GM21390 (cell line): Measurements from ENCODE around the gene LMAN2.
"Not testable (repeated sequence)": the region's sequence is repeated elsewhere in the genome, so short reads cannot be mapped to it uniquely, and the experiment has no call there.

ENCODE experiments used
- ATAC-seq: cut with Tn5 transposase; IDR thresholded peaks from one replicate; pipeline ENCODE4 v1.9.1; 2021; ENCODE audit not compliant: unreplicated experiment

The LMAN2 gene

DNA sequence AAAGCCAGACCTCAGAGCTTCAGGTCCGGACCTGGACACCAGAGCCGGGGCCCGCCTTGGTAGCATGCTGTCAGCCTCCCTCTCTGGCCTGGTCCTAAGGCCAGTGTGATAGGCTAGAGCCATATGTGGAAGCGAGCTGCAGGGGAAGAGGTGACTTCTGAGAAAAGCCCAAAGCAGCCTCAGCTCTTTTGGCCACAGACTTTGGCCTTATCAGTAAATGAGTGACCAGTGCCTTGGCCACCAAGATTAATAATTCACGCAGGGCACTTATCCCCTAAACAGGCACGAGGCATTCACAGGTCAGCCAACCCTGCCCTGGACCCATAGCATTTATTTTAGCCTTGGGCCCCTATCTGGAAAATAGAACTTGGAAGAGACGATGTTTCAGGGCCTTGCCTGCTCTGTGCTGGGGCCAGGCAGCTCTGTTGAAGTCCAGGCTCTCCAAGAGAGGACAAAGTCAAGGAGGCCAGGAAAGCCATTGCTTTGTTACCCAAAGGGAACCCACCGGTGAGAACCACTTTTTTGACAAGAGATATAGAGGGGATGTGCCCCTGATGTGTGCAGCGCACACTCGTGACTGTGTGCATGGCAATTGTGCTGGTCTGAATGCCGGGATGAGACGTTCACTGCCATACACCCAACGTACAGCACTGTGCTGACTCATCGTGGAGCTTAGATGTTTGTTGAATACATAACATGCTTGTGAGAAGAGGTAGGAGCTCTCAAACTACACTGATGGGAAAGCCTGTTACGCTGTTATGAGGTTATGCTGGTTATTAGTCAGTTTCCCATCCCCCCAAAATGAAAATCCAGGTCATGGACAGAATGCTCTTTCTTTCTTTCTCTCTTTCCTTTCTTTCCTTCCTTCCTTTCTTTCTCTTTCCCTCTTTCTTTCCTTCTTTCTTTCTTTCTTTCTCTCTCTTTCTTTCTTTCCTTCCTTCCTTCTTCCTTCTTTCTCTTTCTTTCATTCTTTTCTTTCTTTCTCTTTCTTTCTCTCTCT, 27.7 kb upstream of the LMAN2 start:
- ATAC-seq = no peak

DNA sequence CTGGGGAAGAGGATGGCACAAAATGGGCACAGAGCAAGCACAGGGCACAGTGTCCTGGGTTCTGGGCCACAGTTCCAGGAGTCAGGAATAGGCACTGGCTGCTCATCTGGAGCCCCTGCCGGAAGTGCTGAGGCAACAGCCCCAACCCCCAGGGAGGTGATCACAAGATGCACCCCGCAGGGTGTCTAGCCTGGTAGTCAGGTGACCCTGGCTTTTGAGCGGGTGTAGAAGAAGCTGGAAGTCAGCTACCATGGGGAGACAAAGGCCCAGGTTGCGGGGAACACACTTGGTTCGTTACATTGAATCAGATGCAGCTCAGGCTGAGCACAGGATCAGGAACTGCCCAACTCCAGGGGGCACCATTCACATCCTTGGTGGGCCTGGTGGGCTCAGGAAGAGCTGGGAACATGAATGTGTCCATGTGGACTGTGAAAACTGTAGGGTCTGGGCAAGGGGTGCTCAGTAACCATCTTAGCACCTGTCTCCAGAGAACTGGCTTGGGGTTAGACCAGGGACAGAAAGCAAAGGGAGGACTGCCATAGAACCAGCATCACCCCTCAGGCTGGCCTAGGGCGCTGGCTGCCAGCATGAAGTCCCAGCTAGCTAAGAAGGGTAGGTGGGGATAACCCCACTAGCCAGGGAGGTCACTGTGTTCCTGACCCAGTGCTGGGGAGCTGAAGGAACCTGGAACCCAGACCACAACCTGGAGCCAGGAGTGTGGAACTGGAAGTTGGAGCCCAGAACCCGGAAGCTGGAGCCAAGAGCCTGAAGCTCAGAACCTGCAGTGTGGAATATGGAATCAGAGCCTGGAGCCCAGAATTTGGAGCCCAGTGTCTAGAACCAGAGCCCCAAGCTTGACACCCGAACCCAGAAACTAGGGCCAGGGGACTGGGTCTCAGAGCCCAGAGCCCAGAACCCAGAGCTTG, 26.6 kb upstream of the LMAN2 start:
- ATAC-seq = no peak

DNA sequence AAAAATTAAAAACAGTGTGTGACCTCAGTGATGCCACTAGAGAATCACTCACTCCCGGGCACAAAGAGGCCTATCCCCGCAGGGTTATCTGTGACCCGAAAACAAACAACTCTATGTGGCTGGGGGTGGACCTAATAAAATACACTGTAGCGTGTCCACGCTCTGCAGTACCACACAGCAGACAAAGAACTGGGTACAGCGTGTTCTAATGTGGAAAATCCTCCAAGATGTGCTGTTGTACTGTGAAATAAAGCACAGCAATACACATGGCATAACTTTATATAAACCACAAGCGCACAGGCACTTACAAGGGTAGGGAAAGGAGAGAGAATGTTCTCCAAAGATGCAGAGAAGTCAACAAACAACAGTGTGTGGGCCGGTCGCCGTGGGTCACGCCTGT, 24.6 kb upstream of the LMAN2 start:
- no peak for ATAC-seq

DNA sequence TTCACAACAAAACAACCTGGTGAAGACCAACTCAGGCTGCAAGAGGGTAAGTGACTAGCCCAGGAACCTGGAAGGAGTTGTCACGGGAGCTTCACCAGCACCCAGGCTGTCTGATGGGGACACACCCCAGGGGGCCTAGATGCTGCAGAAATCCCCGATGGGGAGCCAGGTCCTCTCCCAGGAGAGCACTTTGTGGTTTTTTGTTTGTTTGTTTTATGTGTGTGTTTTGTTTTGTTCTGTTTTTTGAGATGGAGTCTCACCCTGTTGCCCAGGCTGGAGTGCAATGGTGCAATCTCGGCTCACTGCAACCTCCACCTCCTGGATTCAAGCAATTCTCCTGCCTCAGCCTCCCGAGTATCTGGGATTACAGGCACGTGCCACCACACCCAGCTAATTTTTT, 24.0 kb upstream of the LMAN2 start:
- ATAC-seq = not testable (repeated sequence)

DNA sequence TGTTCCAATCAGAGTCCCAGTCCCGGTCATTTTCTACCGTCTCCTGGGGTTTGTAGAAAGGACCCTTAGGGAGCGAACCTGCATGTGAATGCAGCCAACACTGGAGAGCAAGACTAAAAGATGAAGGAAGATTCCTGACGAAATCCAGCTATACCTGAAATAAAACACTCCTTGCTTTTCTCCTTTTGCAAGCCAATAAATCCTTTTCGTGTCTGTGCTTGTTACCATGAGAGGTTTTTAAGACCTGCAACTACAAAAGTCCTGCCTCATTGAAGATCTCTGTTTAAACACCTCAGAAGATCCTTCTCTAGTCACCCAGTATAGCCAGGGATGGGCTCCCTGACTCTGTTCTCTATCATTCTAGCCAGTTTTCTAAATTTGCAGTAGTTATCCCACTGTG, 22.7 kb upstream of the LMAN2 start:
- ATAC-seq = no peak

DNA sequence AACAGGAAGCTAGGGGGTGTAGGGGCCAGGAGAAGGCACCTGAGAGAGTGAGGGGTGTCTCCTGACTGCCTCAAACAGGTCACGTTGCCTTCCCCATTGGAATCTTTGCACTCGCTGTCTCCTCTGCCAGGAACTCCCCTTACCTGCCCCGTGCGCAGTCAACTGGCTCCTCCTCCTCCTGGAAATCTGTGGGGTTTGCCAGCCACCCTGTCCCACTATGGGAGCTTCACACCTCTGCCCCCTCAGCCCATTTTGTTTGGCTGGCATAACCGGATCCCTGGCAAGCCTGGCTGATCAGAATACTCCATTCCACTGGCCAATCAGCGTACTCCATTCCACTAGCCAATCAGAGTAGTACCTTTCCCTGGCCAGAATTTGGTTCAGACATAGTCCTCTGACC, 22.3 kb upstream of the LMAN2 start:
- ATAC-seq = no peak

DNA sequence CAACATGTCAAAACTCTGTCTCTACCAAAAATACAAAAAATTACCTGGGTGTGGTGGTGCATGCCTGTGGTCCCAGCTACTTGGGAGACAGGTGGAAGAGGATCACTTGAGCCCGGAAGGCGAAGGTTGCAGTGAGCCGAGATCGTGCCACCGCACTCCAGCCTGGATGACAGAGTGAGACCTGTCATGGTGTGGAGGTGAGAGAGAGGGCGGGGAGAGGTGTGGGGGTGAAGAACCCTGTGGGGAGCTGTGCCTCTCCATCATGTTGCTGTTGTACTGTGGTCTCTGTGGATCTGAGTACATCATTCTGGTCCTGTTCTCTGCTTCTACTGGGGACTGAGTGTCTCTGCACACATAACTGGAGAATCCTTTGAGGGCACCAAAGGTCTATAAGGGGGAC, 21.4 kb upstream of the LMAN2 start:
- no peak for ATAC-seq

DNA sequence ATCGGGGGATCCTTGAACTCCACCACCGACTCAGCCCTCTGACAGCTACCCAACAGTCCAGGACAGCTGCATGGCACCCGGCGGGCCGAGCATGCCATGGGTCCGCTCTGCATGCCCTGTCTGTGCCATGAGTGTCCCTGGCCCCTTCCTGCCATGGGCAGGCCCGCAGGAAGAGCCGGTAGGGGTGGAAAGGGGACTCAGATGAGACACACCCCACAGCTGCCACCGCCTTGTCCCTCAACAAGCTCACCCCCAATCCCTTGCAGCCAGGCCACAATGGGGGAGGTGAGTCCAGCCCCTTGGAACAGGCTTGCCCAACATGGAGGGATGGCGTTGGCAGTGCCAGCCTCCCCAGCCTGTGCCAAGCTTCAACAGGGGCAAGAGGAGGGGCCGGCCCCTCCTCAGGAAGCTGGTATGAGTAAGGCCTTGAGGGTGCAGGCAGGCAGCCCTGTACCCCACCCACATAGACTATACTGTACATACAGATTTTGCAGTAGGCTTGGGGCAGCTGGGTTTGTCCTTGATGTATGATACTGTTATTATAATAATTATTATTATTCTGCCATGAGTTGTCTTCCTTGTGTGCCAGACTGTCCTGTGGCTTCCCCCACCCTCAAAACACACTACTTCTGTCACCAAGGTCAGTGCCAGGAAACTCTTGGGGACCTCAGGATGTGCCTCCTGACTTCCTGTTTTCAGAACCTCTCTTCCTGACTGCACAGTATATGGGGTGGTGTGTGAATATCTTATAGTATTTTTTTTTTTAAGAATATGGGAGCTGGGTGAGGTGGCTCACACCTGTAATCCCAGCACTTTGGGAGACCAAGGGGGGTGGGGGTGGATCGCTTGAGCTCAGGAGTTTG, 20.8 kb upstream of the LMAN2 start:
- no peak for ATAC-seq

DNA sequence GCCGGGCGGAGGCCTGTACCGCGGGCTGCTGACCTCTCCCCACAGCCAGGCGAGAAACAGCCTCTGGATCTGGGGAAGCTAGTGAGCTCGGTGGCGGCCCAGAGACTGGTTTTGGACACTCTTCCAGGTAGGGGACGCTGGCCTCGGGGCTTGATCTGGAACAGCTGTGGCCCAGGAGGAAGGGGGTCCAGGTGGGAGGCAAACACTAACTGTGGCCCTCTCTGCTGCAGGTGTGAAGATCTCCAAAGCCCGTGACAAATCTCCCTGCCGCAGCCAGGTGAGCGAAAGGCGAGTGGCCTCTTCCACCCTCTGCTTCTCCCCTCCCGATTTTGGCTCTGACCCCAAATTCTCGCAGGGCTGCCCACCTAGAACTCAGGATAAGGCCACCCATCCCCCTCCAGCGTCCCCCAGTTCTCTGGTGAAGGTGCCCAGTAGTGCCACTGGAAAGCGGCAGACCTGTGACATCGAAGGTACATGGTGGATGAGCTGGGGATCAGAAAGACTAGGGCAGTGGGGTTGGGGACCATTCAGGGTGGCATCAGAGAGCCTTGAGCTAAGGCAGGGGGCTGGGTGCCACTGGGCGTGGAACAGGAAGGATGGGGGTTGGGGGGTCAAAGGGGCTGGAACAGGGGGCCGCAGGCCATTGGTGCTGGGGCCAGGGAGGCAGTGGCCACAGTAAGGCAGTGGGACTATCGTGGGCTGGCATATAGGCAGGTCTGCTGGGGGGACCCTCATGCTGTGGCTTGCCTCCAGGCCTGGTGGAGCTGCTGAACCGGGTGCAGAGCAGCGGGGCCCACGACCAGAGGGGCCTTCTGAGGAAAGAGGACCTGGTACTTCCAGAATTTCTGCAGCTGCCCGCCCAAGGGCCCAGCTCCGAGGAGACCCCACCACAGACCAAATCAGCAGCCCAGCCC, 19.9 kb upstream of the LMAN2 start:
- no peak for ATAC-seq

DNA sequence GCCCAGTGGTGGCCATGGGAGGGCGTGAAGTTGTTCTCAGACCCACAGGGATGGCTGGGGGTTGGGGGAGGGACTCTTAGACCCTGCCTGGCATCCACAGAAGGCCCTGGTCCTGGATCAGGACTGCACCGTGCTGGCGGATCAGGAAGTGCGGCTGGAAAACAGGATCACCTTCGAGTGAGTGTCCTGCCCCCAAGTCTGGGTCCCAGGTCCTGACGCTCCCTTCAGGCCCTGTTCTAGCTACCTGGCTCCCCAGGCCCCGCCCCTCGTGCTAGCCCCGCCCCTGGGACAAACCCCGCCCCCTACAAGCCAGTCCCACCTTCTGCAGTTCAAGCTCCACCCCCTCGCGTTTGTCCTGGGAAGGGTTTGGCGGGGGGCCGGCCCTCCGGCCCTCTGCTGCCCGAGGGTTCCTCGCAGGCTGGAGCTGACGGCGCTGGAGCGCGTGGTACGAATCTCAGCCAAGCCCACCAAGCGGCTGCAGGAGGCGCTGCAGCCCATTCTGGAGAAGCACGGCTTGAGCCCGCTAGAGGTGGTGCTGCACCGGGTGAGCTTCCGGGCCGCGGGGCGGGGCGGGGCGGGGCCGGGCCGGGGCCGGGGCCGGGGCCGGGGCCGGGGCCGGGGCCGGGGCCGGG, 19.1 kb upstream of the LMAN2 start:
- ATAC-seq = peak; percentile 78

DNA sequence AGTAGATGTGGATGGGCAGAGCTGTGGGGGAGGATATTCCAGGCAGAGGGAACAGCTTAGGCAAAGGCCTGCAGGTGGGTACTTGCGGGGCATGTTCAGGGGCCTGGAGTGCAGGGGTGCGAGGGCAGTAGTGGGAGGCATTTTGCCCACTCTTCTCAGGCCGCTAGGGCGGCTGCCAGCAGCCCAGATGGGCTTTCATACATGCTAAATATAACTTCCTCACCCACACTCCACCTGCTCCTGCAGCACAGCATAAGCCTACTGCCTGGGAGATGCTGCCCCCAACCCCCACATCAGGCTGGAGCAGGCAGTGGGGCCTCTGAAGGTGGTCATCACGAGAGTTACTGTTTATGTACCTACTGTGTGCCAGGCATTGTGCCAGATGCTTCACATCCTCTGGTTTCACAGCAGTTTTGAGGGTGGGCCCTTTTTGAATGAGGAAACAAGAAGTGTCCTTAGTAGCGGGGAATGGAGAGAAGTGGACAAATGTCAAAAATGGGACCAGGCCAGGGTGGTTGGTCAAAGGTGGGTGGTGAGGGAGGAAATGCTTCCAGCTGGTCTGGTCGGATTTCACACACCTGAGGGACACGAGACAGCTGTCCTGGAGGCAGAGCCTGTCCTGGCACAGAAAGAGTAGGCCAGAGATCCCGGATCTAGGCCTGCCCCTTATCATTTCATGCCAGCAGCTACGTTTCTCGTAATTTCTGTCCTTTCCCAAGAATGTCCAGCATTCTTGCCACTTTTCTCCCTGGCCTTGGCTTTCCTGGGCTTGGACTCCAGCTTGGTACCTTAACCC, 18.4 kb upstream of the LMAN2 start:
- ATAC-seq = no peak

DNA sequence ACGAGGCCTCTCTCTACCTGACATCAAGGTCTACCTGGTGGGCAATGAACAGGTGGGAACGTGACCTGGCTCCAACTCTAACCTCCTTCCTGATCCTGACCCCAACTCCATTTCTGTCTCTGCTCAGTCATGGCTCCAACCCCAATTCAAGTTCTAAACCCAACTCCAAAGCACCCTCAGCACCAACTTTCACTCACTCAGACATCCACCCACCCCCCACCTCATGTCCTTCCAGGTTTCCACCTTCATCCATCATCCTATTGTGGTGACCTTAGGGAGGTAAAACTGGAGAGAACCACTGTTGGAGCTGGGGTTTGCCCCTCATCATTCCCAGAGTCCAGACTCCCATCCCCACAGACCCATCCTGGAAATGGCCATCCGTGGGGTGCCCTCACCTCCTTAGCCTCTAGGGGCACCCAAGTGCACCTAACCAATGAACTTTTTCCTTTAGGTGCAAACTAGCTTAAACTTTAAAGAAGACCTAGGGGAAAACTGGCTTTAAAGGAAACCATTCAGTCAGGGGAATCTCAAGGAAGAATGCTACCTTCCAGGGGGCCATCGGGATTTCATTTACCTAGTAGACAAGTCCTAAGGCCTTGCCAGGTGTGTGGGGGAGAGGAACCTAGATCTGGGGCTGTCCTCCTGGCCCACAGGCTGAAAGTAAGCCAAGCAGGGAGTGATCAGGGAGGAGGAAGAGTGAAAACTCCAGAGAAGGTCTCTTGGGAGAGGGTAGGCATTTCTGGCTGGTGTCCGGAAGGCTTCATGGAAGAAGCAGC, 17.6 kb upstream of the LMAN2 start:
- ATAC-seq = no peak

DNA sequence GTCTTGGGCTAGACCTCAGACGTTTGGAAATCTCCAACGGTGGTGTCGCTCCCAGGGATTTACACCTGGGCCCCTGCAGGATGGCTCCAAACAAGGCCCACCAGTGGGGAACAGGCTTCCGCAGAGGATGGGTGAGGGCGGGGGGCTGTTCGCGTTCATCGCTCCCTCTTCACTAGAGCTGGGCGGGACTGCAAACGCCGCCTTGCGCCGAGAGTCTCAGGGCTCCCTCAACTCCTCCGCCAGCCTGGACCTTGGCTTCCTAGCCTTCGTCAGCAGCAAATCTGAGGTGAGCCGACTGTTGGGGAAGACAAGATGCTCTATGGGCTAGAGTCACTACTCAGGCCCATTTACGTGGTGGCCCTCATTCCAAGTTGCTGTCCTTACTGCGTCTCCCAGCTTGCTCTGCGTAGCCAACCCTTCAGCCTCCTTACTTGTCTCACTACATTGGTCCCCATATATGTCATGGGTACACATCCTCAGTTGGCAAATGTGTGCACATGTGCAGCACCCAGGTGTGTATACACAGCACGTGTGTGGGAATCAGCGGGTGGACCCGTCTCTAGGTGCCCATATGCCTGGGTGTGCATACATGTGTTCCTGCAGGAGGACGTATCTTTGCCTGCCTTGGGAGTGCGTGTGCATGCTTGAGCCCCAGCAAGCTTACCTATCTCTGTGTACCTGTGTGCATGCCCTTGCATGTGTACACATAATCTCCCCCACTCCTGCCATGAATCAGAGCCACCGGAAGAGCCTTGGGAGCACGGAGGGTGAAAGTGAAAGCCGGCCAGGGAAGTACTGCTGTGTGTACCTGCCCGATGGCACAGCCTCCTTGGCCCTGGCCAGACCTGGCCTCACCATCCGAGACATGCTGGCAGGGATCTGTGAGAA, 16.8 kb upstream of the LMAN2 start:
- no peak for ATAC-seq

DNA sequence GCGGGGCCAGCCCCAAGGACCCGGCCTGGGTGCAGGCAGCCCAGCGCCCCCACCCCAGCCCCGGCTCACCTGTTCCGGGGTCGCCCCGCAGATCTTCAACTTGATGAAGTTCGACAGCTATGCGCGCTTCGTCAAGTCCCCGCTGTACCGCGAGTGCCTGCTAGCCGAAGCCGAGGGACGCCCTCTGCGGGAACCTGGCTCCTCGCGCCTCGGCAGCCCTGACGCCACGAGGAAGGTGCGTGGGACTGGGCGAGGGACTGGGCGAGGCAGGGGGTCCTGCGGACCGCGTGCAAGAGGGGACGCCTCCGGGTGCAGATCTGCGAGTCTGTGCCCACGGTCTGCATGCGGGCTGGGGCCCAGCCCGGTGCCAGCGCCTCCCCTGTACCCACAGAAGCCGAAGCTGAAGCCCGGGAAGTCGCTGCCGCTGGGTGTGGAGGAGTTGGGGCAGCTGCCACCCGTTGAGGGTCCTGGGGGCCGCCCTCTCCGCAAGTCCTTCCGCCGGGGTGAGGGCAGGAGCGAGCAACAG, 15.9 kb upstream of the LMAN2 start:
- no peak for ATAC-seq

DNA sequence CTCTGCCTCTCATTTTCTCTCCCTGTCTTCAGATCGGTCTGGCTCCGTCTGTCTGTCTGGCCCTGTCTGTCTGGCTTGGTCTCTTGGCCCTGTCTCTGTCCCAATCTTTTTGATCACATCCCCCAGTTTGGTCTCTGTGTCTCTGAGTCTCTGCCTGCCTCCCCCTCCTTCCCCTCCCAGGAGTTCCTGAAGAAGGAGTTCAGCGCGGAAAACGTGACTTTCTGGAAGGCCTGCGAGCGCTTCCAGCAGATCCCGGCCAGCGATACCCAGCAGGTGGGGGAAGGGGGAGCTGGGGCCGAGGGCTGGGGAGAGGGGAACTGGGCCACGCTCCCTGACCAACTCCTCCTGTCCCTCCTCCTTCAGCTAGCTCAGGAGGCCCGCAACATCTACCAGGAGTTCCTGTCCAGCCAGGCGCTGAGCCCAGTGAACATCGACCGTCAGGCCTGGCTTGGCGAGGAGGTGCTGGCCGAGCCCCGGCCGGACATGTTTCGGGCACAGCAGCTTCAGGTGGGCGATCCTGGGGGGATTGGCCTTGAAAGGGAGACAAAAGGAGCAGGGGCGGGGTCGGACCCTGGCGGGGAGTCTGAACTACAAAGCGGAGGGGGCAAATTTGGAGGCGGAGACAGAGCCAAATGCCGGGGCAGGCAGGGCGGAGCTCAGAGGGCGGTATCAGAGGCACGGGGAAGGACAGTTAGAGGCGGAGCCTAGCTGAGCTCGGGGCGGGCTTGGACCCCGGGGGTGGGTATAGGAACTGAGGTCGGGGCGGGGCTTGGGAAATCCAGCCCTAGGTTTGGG, 15.3 kb upstream of the LMAN2 start:
- ATAC-seq = no peak
